Peyer's patch (tissue), 4 donors: Measurements from ENCODE around the gene SEMA4A.

Experiments used
- CTCF ChIP-seq, 6 experiments: fragments of 450-650 bp in 4 of 6; fragments of 200-600 bp in 2 of 6; sonication (generic) in 1 of 6; IDR thresholded peaks; one replicate each; pipeline ENCODE4 v1.5.1; 2017 to 2019; ENCODE audit warnings: antibody characterized with exemption in 6 of 6, mild to moderate bottlenecking in 3 of 6, moderate library complexity in 1 of 6
- POLR2A ChIP-seq, 2 donors: fragments of 450-650 bp; IDR thresholded peaks; one replicate each; pipeline ENCODE4 v1.5.1; 2017; ENCODE audit warnings: antibody characterized with exemption in 2 of 2, mild to moderate bottlenecking in 2 of 2, moderate library complexity in 2 of 2

- TF ChIP-seq CTCF (IDR thresholded peaks at IDR 0.05) (no peak), POLR2A (IDR thresholded peaks at IDR 0.05) (no peak)
Measured at GRCh38 chr1:156130578-156130942, 22.8 kb upstream of the SEMA4A start.
